GM12891 (cell line): ENCODE results near the gene FHIT.

Source experiments
- DNase-seq: peaks from one replicate; pipeline ENCODE4 v3.0.0; 2011; ENCODE audit warnings: low spot score; ENCODE audit not compliant: insufficient read length
- FAIRE-seq: peaks from 2 replicates; lab custom pipeline; 2011; peaks lifted over from hg19 to GRCh38; lab: Jason Lieb, UNC
- PAX5 ChIP-seq: IDR thresholded peaks from 2 replicates; pipeline ENCODE4 v1.6.1; 2011; ENCODE audit warnings: low read length, moderate library complexity, mild to moderate bottlenecking; ENCODE audit not compliant: insufficient read depth, severe bottlenecking
- POLR2A ChIP-seq: IDR thresholded peaks from 2 replicates; pipeline ENCODE4 v1.6.1; 2011; ENCODE audit warnings: low read depth, low read length, control low read depth
- POLR2AphosphoS5 ChIP-seq: IDR thresholded peaks from 2 replicates; pipeline ENCODE4 v1.6.1; 2011; ENCODE audit warnings: low read depth, low read length, control low read depth
- POU2F2 ChIP-seq: IDR thresholded peaks from 2 replicates; pipeline ENCODE4 v1.6.1; 2011; ENCODE audit warnings: low read depth, mild to moderate bottlenecking, control low read depth, low read length, moderate library complexity
- SPI1 ChIP-seq: IDR thresholded peaks from 2 replicates; pipeline ENCODE4 v1.6.1; 2011; ENCODE audit warnings: low read depth, low read length, control low read depth
- TAF1 ChIP-seq: IDR thresholded peaks from 2 replicates; pipeline ENCODE4 v1.6.1; 2011; ENCODE audit warnings: low read depth, low read length, control low read depth

The FHIT gene

GRCh38 chr3:60827666-60828065 lies 423.6 kb downstream of the FHIT start:
- no peak for TF ChIP-seq PAX5
- TF ChIP-seq TAF1 = no peak
- no peak for TF ChIP-seq POU2F2
- no peak for TF ChIP-seq POLR2AphosphoS5
- TF ChIP-seq SPI1 = no peak
- no peak for TF ChIP-seq POLR2A
- DNase-seq (no peak), FAIRE-seq (no peak)

DNA sequence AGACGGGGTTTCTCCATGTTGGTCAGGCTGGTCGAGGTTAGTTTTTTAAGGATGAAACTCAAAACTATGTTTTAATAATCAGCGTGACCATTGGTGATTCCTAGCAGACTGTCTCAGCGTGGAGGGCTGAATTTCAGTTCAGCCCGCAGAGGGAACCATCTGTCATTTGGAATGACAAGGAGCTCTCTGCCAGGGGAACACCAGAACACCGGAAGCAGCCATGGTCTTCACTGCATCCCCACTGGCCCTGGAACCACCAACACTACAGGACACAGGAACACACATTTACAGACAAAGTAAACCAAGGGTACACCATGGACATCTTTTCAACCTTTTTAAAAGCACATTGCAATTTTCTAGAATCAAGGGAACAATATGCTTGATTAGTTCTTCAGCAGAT lies 424.7 kb downstream of the FHIT start:
- FAIRE-seq = no peak
- no peak for TF ChIP-seq TAF1
- no peak for TF ChIP-seq POLR2AphosphoS5
- no peak for TF ChIP-seq PAX5
- TF ChIP-seq SPI1 = no peak
- TF ChIP-seq POLR2A = no peak
- TF ChIP-seq POU2F2 = no peak
- no peak for DNase-seq

- no peak for FAIRE-seq
- TF ChIP-seq POLR2A (no peak), POU2F2 (peak; percentile 89)
- no peak for DNase-seq
Observed at GRCh38 chr3:60812502-60812901, 438.8 kb downstream of the FHIT start.

- TF ChIP-seq POLR2A (no peak), PAX5 (no peak), POLR2AphosphoS5 (no peak), SPI1 (no peak), TAF1 (no peak), POU2F2 (no peak)
- no peak for DNase-seq
- FAIRE-seq = no peak
Observed at GRCh38 chr3:60810881-60811280, 440.4 kb downstream of the FHIT start.

- FAIRE-seq (no peak), DNase-seq (no peak)
- no peak for TF ChIP-seq TAF1
- TF ChIP-seq PAX5 = no peak
Observed at GRCh38 chr3:60809857-60810610, 441.2 kb downstream of the FHIT start.

- no peak for FAIRE-seq
- DNase-seq = no peak
- no peak for TF ChIP-seq POU2F2
Observed at GRCh38 chr3:60803216-60804173, 447.8 kb downstream of the FHIT start.

GRCh38 chr3:60801307-60801706 lies 449.9 kb downstream of the FHIT start:
- no peak for TF ChIP-seq TAF1
- TF ChIP-seq SPI1 = no peak
- TF ChIP-seq POU2F2 = no peak
- no peak for TF ChIP-seq PAX5
- TF ChIP-seq POLR2AphosphoS5 = no peak
- TF ChIP-seq POLR2A = no peak
- FAIRE-seq (no peak), DNase-seq (no peak)

DNA sequence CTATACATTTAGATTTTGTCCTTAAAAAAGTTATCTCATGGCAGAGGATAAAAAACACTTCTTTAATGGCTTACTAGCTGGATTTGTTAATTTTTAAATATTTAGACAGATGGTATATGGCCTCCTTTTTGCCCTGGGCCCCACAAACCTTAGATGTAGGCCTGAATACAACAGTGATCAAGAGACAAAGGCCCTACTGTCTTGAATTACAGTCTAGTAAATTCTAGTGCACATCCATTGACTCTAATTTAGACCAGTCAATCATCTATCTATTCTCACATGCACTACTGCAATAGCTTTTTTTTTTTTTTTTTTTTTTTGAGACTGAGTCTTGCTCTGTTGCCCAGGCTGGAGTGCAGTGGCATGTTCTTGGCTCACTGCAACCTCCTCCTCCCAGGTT lies 452.8 kb downstream of the FHIT start:
- no peak for FAIRE-seq
- TF ChIP-seq POU2F2 = no peak
- TF ChIP-seq POLR2AphosphoS5 = no peak
- TF ChIP-seq SPI1 = no peak
- no peak for TF ChIP-seq POLR2A
- TF ChIP-seq TAF1 = no peak
- no peak for TF ChIP-seq PAX5

GRCh38 chr3:60792249-60792852 lies 458.9 kb downstream of the FHIT start:
- FAIRE-seq (no peak), DNase-seq (no peak)
- TF ChIP-seq POLR2AphosphoS5 (no peak), POU2F2 (no peak)

More for the DNA sequence above, 452.8 kb downstream of the FHIT start:
- no peak for DNase-seq

- DNase-seq (no peak), FAIRE-seq (no peak)
- TF ChIP-seq PAX5 = no peak
- no peak for TF ChIP-seq TAF1
- TF ChIP-seq POU2F2 = no peak
- no peak for TF ChIP-seq SPI1
- TF ChIP-seq POLR2A = no peak
- TF ChIP-seq POLR2AphosphoS5 = no peak
Observed at GRCh38 chr3:60788185-60788584, 463.1 kb downstream of the FHIT start.
